ENCODE results near the gene UBQLNL.

Gene UBQLNL

GRCh38 chr11:5507177-5507932 lies 9.1 kb downstream of the UBQLNL start:
- no peak for DNase-seq

- no peak for DNase-seq
Measured at GRCh38 chr11:5505363-5506048, 11.0 kb downstream of the UBQLNL start.

GRCh38 chr11:5504403-5504921 lies 12.0 kb downstream of the UBQLNL start:
- no peak for DNase-seq

DNA sequence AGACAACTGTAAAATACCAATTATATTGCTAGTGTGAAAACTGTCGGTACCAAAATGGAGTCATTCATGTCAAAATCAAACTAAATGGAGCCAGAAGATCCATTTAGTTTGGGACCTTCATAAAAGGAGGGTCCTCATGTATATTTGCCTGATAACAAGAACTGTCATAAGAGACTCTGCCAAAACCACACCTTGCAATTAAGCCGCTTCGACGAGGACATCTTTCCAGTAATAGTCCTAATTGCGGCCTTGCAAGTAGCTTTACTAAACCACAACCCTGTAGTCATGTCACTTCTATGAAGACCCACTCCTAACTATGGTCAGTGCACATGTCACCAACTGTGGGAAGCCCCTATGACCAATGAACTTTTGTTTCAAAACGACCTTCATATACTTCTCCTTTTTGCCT lies 16.1 kb downstream of the UBQLNL start:
- DNase-seq, result no peak

GRCh38 chr11:5499671-5500070 lies 16.8 kb downstream of the UBQLNL start:
- no peak for DNase-seq

DNA sequence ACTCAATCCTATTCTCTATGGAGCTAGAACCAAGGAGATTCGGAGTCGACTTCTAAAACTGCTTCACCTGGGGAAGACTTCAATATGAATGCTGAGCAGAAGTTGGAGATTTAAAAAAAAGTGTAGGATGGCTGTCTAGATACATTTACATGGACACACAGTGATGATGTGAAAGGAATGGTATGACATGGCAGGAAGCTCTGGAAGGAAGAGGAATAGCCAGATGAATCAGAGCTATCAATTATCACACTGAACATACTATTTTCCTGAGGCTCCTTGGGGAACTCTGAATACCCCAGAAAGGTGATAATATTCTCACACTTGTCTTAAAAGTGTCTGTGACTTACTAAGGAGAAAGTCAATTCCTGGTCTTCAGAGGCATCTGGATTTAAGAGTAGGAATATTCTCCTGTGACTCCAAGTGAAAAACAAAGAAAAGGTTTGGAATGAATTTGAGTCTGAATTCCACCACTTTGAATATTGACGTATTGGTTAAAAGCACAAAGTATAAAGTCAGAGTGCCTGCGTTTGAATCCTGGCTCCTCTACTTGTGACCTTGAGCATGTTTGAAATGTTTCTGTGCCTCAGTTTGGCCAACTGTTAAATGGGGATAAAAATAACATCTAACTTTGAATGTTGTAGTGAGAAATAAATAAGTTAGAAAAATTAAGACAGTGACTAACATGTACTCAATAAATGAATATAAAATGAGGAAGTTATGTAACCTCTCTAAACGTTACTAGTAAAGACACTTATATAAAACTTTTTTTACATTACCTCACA lies 26.7 kb downstream of the UBQLNL start:
- no peak for DNase-seq

DNA sequence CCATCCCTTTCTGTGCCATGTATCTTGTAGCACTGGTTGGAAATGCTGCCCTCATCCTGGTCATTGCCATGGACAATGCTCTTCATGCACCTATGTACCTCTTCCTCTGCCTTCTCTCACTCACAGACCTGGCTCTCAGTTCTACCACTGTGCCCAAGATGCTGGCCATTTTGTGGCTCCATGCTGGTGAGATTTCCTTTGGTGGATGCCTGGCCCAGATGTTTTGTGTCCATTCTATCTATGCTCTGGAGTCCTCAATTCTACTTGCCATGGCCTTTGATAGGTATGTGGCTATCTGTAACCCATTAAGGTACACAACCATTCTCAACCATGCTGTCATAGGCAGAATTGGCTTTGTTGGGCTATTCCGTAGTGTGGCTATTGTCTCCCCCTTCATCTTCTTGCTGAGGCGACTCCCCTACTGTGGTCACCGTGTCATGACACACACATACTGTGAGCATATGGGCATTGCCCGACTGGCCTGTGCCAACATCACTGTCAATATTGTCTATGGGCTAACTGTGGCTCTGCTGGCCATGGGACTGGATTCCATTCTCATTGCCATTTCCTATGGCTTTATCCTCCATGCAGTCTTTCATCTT lies 27.6 kb downstream of the UBQLNL start:
- DNase-seq, result no peak

GRCh38 chr11:5488385-5488784 lies 28.1 kb downstream of the UBQLNL start, which contains the start of gene OR52D1:
OR52D1 (plus strand) TSS chr11:5488685; CDS start chr11:5488707, 22 bp downstream.
- DNase-seq, result no peak

GRCh38 chr11:5486421-5486820 lies 30.1 kb downstream of the UBQLNL start:
- no peak for DNase-seq

- no peak for DNase-seq
Measured at GRCh38 chr11:5486003-5486402, 30.5 kb downstream of the UBQLNL start.

GRCh38 chr11:5476186-5476819 lies 40.2 kb downstream of the UBQLNL start:
- peak; percentile 21 to 24 for DNase-seq

- no peak for DNase-seq
Measured at GRCh38 chr11:5473921-5474320, 42.6 kb downstream of the UBQLNL start.

DNA sequence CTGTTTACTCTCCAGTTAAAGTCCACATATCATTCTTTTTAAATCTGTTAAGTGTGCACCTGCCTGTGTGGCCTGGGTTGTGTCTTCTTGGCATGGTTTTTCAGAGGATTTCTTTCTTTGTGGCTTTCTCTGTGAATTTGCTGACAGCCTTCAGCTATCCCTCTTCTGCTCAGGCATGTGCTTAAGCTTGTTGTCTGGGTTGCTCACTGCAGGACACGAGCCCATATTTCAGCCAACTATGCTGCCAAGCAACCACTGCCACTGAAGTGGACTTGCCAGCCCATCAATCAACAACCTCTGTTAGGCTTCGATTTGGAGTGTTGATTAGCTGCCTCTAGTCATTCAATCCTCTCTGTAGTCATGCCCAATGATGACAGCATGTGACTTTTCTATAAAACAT lies 49.0 kb downstream of the UBQLNL start:
- DNase-seq, result no peak

All from stimulated activated CD4-positive, alpha-beta T cell treated with anti-CD3 and anti-CD28 coated beads, Interleukin-2, amount 100 ng/mL, for 48 hours (primary cell).